GM20000 (cell line): ENCODE data around the gene C2CD3.
"Not testable (repeated sequence)": the region's sequence is repeated elsewhere in the genome, so short reads cannot be mapped to it uniquely, and the experiment has no call there.

ENCODE experiments used
- DNase-seq: peaks from one replicate; pipeline ENCODE4 v3.0.0; 2012; ENCODE audit warnings: low spot score
- CTCF ChIP-seq: IDR thresholded peaks from 2 replicates; pipeline ENCODE4 v1.5.1; 2012; ENCODE audit warnings: mild to moderate bottlenecking, control low read depth; ENCODE audit errors: extremely low read depth, missing control alignments

C2CD3 gene

GRCh38 chr11:74081428-74081827 lies 89.4 kb downstream of the C2CD3 start:
- DNase-seq, result no peak
- TF ChIP-seq CTCF, result no peak

GRCh38 chr11:74077193-74077592 lies 93.6 kb downstream of the C2CD3 start:
- no peak for TF ChIP-seq CTCF
- no peak for DNase-seq

- no peak for DNase-seq
- TF ChIP-seq CTCF, result no peak
These were observed 98.1 kb downstream of the C2CD3 start for GRCh38 chr11:74072721-74073120.

- peak; percentile 25 for DNase-seq
- no peak for TF ChIP-seq CTCF
These were observed 98.5 kb downstream of the C2CD3 start for GRCh38 chr11:74072286-74072685.

- no peak for TF ChIP-seq CTCF
- no peak for DNase-seq
These were observed 99.9 kb downstream of the C2CD3 start for GRCh38 chr11:74070723-74071492.

GRCh38 chr11:74069146-74070046 lies 101.4 kb downstream of the C2CD3 start:
- no peak for DNase-seq
- no peak for TF ChIP-seq CTCF

- not testable (repeated sequence) for DNase-seq
These were observed 104.1 kb downstream of the C2CD3 start for GRCh38 chr11:74066663-74067062.

- not testable (repeated sequence) for DNase-seq
These were observed 105.3 kb downstream of the C2CD3 start for GRCh38 chr11:74065534-74065933.

GRCh38 chr11:74063628-74064027 lies 107.2 kb downstream of the C2CD3 start:
- DNase-seq, result not testable (repeated sequence)

- not testable (repeated sequence) for DNase-seq
These were observed 109.2 kb downstream of the C2CD3 start for GRCh38 chr11:74061599-74061998.
